SK-N-SH (cell line): Measurements from ENCODE around the gene HOXB7. TPM values are rescaled to one million over a fixed set of nuclear protein-coding genes. Genes with fewer than 3 reads are reported as not detected.

ENCODE experiments used
- CTCF ChIA-PET: fragments of 300-600, 350-600 bp; formaldehyde crosslinking; extraction: SDS; loops from one replicate; lab custom pipeline; 2021; lab: Yijun Ruan, JAX
- POLR2A ChIA-PET: fragments of 350-600 bp; sonication (Branson Sonifier 250); formaldehyde crosslinking; extraction: SDS; loops from one replicate; lab custom pipeline; 2020; ENCODE audit warnings: antibody characterized with exemption, inconsistent platforms; lab: Yijun Ruan, JAX
- DNase-seq: peaks from one replicate; pipeline ENCODE4 v3.0.0; 2012
- H2AFZ ChIP-seq: fragments of 200-600 bp; sonication (generic); 2 replicates; pipeline ENCODE4 v1.8.1; 2016; ENCODE audit warnings: antibody characterized with exemption, mild to moderate bottlenecking, low read depth
- H3F3A ChIP-seq: fragments of 200-600 bp; sonication (generic); replicated peaks from 2 replicates; pipeline ENCODE3; 2016; ENCODE audit warnings: antibody characterized with exemption, mild to moderate bottlenecking; ENCODE audit not compliant: insufficient read depth
- H3K27ac ChIP-seq, 2 experiments: fragments of 200-500 bp in 1 of 2; fragments of 200-600 bp in 1 of 2; sonication (Bioruptor generic) in 1 of 2; sonication (generic), shearing (Covaris generic) in 1 of 2; 2 replicates each; pipeline versions ENCODE4 v1.5.1 to v1.6.1; 2014 to 2016; ENCODE audit warnings: low read depth in 2 of 2, inconsistent platforms in 1 of 2, low read length in 1 of 2, mild to moderate bottlenecking in 1 of 2, mixed read lengths in 1 of 2
- H3K27me3 ChIP-seq: fragments of 200-600 bp; sonication (generic), shearing (Covaris generic); 2 replicates; pipeline ENCODE4 v1.6.1; 2016; ENCODE audit warnings: mixed run types; ENCODE audit not compliant: insufficient read depth
- H3K36me3 ChIP-seq, 2 experiments: fragments of 200-500 bp in 1 of 2; fragments of 200-600 bp in 1 of 2; sonication (Bioruptor generic) in 1 of 2; sonication (generic) in 1 of 2; replicated peaks in 1 of 2; 2 replicates each; pipeline versions ENCODE3 to v1.5.1; 2014 to 2016; ENCODE audit warnings: low read length in 1 of 2, mild to moderate bottlenecking in 1 of 2; ENCODE audit not compliant: insufficient read depth in 2 of 2, control insufficient read depth in 1 of 2
- H3K4me1 ChIP-seq, 2 experiments: fragments of 200-500 bp in 1 of 2; fragments of 200-600 bp in 1 of 2; sonication (Bioruptor generic) in 1 of 2; sonication (generic), shearing (Covaris generic) in 1 of 2; 2 replicates each; pipeline versions ENCODE4 v1.5.1 to v1.6.1; 2014 to 2016; ENCODE audit warnings: low read depth in 1 of 2, low read length in 1 of 2, mixed run types in 1 of 2; ENCODE audit not compliant: insufficient read depth in 2 of 2, control insufficient read depth in 1 of 2
- H3K4me2 ChIP-seq: fragments of 200-600 bp; sonication (generic), shearing (Covaris generic); 2 replicates; pipeline ENCODE4 v1.6.1; 2017; ENCODE audit warnings: mixed run types
- H3K4me3 ChIP-seq, 2 experiments: fragments of 200-500 bp in 1 of 2; fragments of 200-600 bp in 1 of 2; sonication (Bioruptor generic) in 1 of 2; sonication (generic), shearing (Covaris generic) in 1 of 2; 2 replicates each; pipeline versions ENCODE4 v1.5.1 to v1.8.1; 2014 to 2016; ENCODE audit warnings: low read depth in 2 of 2, inconsistent platforms in 1 of 2, low read length in 1 of 2, mild to moderate bottlenecking in 1 of 2, mixed read lengths in 1 of 2, moderate library complexity in 1 of 2
- H3K79me2 ChIP-seq: fragments of 200-600 bp; sonication (generic); 2 replicates; pipeline ENCODE4 v1.8.1; 2017; ENCODE audit warnings: mild to moderate bottlenecking; ENCODE audit not compliant: insufficient read depth
- H3K9ac ChIP-seq: fragments of 200-600 bp; sonication (generic); 2 replicates; pipeline ENCODE4 v1.6.1; 2017; ENCODE audit warnings: mixed run types
- H3K9me2 ChIP-seq: fragments of 200-600 bp; sonication (generic); 2 replicates; pipeline ENCODE4 v1.6.1; 2017; ENCODE audit warnings: mixed run types
- H3K9me3 ChIP-seq: fragments of 200-600 bp; sonication (generic); 2 replicates; pipeline ENCODE4 v1.6.1; 2017; ENCODE audit warnings: mixed run types, mild to moderate bottlenecking, moderate library complexity
- H4K20me1 ChIP-seq: fragments of 200-600 bp; sonication (generic); 2 replicates; pipeline ENCODE4 v1.6.1; 2017; ENCODE audit warnings: mild to moderate bottlenecking, mixed run types; ENCODE audit not compliant: insufficient read depth
- ELF1 ChIP-seq: IDR thresholded peaks from 2 replicates; pipeline ENCODE4 v1.4.0; 2012
- EP300 ChIP-seq, 2 experiments: IDR thresholded peaks; 2 replicates each; pipeline versions ENCODE4 v1.4.0 to v1.6.1; 2012; ENCODE audit warnings: borderline replicate concordance in 1 of 2, low read depth in 1 of 2, low read length in 1 of 2
- FOSL2 ChIP-seq: IDR thresholded peaks from 2 replicates; pipeline ENCODE4 v1.4.0; 2012; ENCODE audit warnings: low read depth, mild to moderate bottlenecking, moderate library complexity, borderline replicate concordance
- FOXM1 ChIP-seq: IDR thresholded peaks from 2 replicates; pipeline ENCODE4 v1.4.0; 2012; ENCODE audit warnings: low read depth, mild to moderate bottlenecking
- GATA2 ChIP-seq: sonication (generic); formaldehyde crosslinking; IDR thresholded peaks from 2 replicates; pipeline ENCODE4 v1.5.0; 2020; ENCODE audit warnings: mild to moderate bottlenecking, missing genetic modification reagents
- JUND ChIP-seq: IDR thresholded peaks from 2 replicates; pipeline ENCODE4 v1.4.0; 2012
- MEF2A ChIP-seq: IDR thresholded peaks from 2 replicates; pipeline ENCODE4 v1.4.0; 2012; ENCODE audit warnings: low read depth, borderline replicate concordance
- MXI1 ChIP-seq: IDR thresholded peaks from 2 replicates; pipeline ENCODE4 v1.6.1; 2012; ENCODE audit warnings: mild to moderate bottlenecking, low read depth, low read length, improper control_type of control experiment
- NFIC ChIP-seq: IDR thresholded peaks from 2 replicates; pipeline ENCODE4 v1.4.0; 2012; ENCODE audit warnings: borderline replicate concordance
- RXRA ChIP-seq: IDR thresholded peaks from 2 replicates; pipeline ENCODE4 v1.4.0; 2012; ENCODE audit warnings: low read depth, mild to moderate bottlenecking, borderline replicate concordance
- SMC3 ChIP-seq: IDR thresholded peaks from 2 replicates; pipeline ENCODE4 v1.6.1; 2012; ENCODE audit warnings: low read depth, low read length, improper control_type of control experiment
- YY1 ChIP-seq: IDR thresholded peaks from 2 replicates; pipeline ENCODE4 v1.4.0; 2012; ENCODE audit warnings: low read depth, mild to moderate bottlenecking
- WGBS: methylation state at CpG from one replicate; pipeline ENCODE4 v1.1.6; 2017; ENCODE audit warnings: low lambda C conversion rate; 5-methylcytosine and 5-hydroxymethylcytosine counted together
- polyA plus RNA-seq, 3 experiments: library from polyadenylated mRNA; depleted of rRNA; stranded (reverse); fragments of >200 nt; gene quantifications; 2 replicates each; pipeline ENCODE4 v1.2.3, GENCODE V29; 2012
- TF ChIP-seq, protein P1 (sequence below): fragments of 150-350 bp; IDR thresholded peaks from 2 replicates; pipeline ENCODE4 v1.6.1; 2017; ENCODE audit warnings: antibody characterized with exemption, low read length, low read depth, borderline replicate concordance
- TF ChIP-seq, protein P2 (sequence below): IDR thresholded peaks from 2 replicates; pipeline ENCODE4 v1.6.1; 2012; ENCODE audit warnings: mild to moderate bottlenecking, low read depth, low read length, moderate library complexity
- TF ChIP-seq, protein P3 (sequence below): IDR thresholded peaks from 2 replicates; pipeline ENCODE4 v1.4.0; 2012; ENCODE audit warnings: low read depth, borderline replicate concordance
- TF ChIP-seq, protein P4 (sequence below): fragments of 200-600 bp; sonication (generic); IDR thresholded peaks from 2 replicates; pipeline ENCODE4 v1.6.1; 2017; ENCODE audit warnings: antibody characterized with exemption, mild to moderate bottlenecking, moderate library complexity

Gene HOXB7
- polyA plus RNA-seq, 1 of the 3 experiments (the other 2 are of a cell fraction) = not detected

DNA sequence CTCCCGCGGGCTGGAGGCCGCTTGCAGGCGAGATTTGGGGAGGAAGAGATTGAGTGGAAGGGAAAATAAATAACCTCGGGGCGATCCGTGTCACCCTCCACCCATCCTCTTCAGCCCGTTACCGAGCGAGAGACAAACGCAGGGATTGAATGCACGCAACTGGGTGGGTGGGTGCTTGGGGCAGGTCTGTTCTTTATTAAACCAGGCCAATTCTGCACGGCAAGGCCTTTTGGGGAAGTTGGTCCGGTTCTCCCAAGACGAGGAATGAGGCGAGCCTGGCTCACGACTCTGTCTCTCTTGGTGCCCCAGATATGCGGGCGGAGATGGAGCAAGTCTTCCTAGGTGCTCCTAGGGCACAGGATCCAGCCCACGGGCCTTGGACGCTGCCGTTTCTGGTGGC, 396 bp upstream of the HOXB7 start:
- Histone ChIP-seq H3K27me3 (peaks cover 99% of the 10 kb centered on the region), H4K20me1 (peaks cover 15% of the 10 kb centered on the region), H3K79me2 (no peaks in the 10 kb centered on the region), H3K4me3 (no peak overlapping the region), H3K9me3 (no peaks in the 10 kb centered on the region), H3K9me2 (no peaks in the 10 kb centered on the region), H2AFZ (peak overlapping the region; percentile 78; the same call in 1 of the 2 replicates)
- POLR2A ChIA-PET = no interaction called here
- TF ChIP-seq RXRA (no peak), ELF1 (no peak), YY1 (no peak), MEF2A (no peak)
- TF ChIP-seq, protein P1, sequence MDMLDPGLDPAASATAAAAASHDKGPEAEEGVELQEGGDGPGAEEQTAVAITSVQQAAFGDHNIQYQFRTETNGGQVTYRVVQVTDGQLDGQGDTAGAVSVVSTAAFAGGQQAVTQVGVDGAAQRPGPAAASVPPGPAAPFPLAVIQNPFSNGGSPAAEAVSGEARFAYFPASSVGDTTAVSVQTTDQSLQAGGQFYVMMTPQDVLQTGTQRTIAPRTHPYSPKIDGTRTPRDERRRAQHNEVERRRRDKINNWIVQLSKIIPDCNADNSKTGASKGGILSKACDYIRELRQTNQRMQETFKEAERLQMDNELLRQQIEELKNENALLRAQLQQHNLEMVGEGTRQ = no peak
- TF ChIP-seq, protein P2, sequence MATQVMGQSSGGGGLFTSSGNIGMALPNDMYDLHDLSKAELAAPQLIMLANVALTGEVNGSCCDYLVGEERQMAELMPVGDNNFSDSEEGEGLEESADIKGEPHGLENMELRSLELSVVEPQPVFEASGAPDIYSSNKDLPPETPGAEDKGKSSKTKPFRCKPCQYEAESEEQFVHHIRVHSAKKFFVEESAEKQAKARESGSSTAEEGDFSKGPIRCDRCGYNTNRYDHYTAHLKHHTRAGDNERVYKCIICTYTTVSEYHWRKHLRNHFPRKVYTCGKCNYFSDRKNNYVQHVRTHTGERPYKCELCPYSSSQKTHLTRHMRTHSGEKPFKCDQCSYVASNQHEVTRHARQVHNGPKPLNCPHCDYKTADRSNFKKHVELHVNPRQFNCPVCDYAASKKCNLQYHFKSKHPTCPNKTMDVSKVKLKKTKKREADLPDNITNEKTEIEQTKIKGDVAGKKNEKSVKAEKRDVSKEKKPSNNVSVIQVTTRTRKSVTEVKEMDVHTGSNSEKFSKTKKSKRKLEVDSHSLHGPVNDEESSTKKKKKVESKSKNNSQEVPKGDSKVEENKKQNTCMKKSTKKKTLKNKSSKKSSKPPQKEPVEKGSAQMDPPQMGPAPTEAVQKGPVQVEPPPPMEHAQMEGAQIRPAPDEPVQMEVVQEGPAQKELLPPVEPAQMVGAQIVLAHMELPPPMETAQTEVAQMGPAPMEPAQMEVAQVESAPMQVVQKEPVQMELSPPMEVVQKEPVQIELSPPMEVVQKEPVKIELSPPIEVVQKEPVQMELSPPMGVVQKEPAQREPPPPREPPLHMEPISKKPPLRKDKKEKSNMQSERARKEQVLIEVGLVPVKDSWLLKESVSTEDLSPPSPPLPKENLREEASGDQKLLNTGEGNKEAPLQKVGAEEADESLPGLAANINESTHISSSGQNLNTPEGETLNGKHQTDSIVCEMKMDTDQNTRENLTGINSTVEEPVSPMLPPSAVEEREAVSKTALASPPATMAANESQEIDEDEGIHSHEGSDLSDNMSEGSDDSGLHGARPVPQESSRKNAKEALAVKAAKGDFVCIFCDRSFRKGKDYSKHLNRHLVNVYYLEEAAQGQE = no peak
- TF ChIP-seq, protein P3, sequence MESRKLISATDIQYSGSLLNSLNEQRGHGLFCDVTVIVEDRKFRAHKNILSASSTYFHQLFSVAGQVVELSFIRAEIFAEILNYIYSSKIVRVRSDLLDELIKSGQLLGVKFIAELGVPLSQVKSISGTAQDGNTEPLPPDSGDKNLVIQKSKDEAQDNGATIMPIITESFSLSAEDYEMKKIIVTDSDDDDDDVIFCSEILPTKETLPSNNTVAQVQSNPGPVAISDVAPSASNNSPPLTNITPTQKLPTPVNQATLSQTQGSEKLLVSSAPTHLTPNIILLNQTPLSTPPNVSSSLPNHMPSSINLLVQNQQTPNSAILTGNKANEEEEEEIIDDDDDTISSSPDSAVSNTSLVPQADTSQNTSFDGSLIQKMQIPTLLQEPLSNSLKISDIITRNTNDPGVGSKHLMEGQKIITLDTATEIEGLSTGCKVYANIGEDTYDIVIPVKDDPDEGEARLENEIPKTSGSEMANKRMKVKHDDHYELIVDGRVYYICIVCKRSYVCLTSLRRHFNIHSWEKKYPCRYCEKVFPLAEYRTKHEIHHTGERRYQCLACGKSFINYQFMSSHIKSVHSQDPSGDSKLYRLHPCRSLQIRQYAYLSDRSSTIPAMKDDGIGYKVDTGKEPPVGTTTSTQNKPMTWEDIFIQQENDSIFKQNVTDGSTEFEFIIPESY = no peak
- TF ChIP-seq, all 33 proteins: peak for 0
- H3K9ac ChIP-seq = no peak overlapping the region
- no peak overlapping the region for H3K27ac ChIP-seq
- H3K36me3 ChIP-seq = no peaks in the 10 kb centered on the region
- no peaks in the 10 kb centered on the region; a peak in 1 of 4 replicates for H3K4me1 ChIP-seq
- H3K4me2 ChIP-seq = 0 out of 2 replicates have a peak overlapping the region, but pooled peaks have one; percentile 45
- CTCF ChIA-PET = no interaction called here
- no peaks in the 10 kb centered on the region for H3F3A ChIP-seq
- WGBS = 4% methylated on average over 22 of the region's 22 CpGs
- no peak for DNase-seq

DNA sequence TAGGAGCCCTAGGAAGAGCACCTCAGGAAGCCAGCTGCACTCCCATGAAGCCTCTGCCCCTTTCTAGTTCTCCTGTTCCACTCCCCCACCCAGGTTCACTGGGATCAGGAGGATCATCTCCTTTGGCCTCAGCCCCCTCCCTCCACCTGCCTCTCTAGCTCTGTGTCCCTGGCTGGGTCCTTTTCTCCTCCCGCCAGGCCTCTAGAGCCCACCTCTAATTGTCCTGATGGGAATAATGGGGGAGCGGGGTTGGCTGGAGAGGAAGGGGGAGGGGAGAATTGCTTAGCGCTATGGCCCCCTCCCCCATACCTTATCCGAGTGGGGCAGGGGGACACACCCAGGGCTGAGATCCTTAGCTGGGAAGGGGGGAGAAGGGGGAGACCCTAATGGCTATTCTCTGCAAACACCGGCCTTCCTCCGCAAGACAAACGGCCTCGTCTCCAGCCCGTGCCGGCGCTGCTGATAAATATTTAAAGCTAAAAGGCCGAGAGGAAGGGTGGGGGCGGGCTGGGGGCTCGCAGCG, 997 bp downstream of the HOXB7 start:
- Histone ChIP-seq H3K79me2 (no peaks in the 10 kb centered on the region), H2AFZ (no peak overlapping the region), H3K9me2 (no peaks in the 10 kb centered on the region), H4K20me1 (peaks cover 5% of the 10 kb centered on the region; the same call in 1 of the 2 replicates), H3K9me3 (no peaks in the 10 kb centered on the region), H3F3A (no peaks in the 10 kb centered on the region), H3K4me1 (no peaks in the 10 kb centered on the region; a peak in 1 of 4 replicates), H3K27me3 (peaks cover 99% of the 10 kb centered on the region), H3K9ac (no peak overlapping the region), H3K27ac (no peak overlapping the region), H3K4me3 (peak overlapping the region in 1 of 2 experiments; percentile 2; a peak in 1 of 4 replicates), H3K36me3 (no peaks in the 10 kb centered on the region), H3K4me2 (no peak overlapping the region; the same call in 1 of the 2 replicates)
- CTCF ChIA-PET = interaction anchor here (1.0 to 1.7 kb wide), 5 partner anchors 9 to 302 kb away, joined by 3 to 8 read pairs (median 3); partner anchors contain the start of gene HOXB5
- POLR2A ChIA-PET = no interaction called here
- 1% methylated on average over 15 of the region's 15 CpGs for WGBS
- no peak for DNase-seq
- TF ChIP-seq JUND (no peak), NFIC (no peak), ELF1 (no peak), FOXM1 (no peak), MEF2A (no peak), RXRA (no peak), GATA2 (CRISPR knock-in tag) (no peak), FOSL2 (no peak), SMC3 (no peak), EP300 (IDR thresholded peaks at IDR 0.05; ENCODE audit: borderline replicate concordance in 1 of 2, low read depth in 1 of 2, low read length in 1 of 2) (no peak), MXI1 (no peak)
- TF ChIP-seq, protein P4, sequence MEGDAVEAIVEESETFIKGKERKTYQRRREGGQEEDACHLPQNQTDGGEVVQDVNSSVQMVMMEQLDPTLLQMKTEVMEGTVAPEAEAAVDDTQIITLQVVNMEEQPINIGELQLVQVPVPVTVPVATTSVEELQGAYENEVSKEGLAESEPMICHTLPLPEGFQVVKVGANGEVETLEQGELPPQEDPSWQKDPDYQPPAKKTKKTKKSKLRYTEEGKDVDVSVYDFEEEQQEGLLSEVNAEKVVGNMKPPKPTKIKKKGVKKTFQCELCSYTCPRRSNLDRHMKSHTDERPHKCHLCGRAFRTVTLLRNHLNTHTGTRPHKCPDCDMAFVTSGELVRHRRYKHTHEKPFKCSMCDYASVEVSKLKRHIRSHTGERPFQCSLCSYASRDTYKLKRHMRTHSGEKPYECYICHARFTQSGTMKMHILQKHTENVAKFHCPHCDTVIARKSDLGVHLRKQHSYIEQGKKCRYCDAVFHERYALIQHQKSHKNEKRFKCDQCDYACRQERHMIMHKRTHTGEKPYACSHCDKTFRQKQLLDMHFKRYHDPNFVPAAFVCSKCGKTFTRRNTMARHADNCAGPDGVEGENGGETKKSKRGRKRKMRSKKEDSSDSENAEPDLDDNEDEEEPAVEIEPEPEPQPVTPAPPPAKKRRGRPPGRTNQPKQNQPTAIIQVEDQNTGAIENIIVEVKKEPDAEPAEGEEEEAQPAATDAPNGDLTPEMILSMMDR = no peak
- TF ChIP-seq, protein P3 = no peak
